GM21515 (cell line): Measurements from ENCODE around the gene DLGAP4.

Source experiments
- ATAC-seq: cut with Tn5 transposase; IDR thresholded peaks from one replicate; pipeline ENCODE4 v1.9.1; 2021; ENCODE audit not compliant: unreplicated experiment

DLGAP4 gene

GRCh38 chr20:36399969-36400545 lies 93.9 kb downstream of the DLGAP4 start:
- no peak for ATAC-seq

- ATAC-seq, result no peak
Observed at GRCh38 chr20:36400909-36401735, 95.0 kb downstream of the DLGAP4 start.

- no peak for ATAC-seq
Observed at GRCh38 chr20:36402708-36403107, 96.6 kb downstream of the DLGAP4 start.

GRCh38 chr20:36404435-36404978 lies 98.4 kb downstream of the DLGAP4 start:
- ATAC-seq, result no peak

GRCh38 chr20:36405255-36405654 lies 99.1 kb downstream of the DLGAP4 start:
- no peak for ATAC-seq

- no peak for ATAC-seq
Observed at GRCh38 chr20:36407199-36407733, 101.1 kb downstream of the DLGAP4 start.

GRCh38 chr20:36408219-36408618 lies 102.1 kb downstream of the DLGAP4 start:
- no peak for ATAC-seq

GRCh38 chr20:36411861-36412454 lies 105.8 kb downstream of the DLGAP4 start:
- ATAC-seq, result no peak

- no peak for ATAC-seq
Observed at GRCh38 chr20:36415475-36416002, 109.4 kb downstream of the DLGAP4 start.

GRCh38 chr20:36418711-36419110 lies 112.6 kb downstream of the DLGAP4 start:
- no peak for ATAC-seq

- no peak for ATAC-seq
Observed at GRCh38 chr20:36421641-36422040, 115.5 kb downstream of the DLGAP4 start.

GRCh38 chr20:36424314-36424713 lies 118.2 kb downstream of the DLGAP4 start:
- no peak for ATAC-seq

GRCh38 chr20:36425166-36425565 lies 119.0 kb downstream of the DLGAP4 start:
- no peak for ATAC-seq

- no peak for ATAC-seq
Observed at GRCh38 chr20:36431604-36432003, 125.5 kb downstream of the DLGAP4 start.

- ATAC-seq, result no peak
Observed at GRCh38 chr20:36432096-36432495, 126.0 kb downstream of the DLGAP4 start.

- no peak for ATAC-seq
Observed at GRCh38 chr20:36434383-36434782, 128.2 kb downstream of the DLGAP4 start.

GRCh38 chr20:36435124-36435523 lies 129.0 kb downstream of the DLGAP4 start:
- ATAC-seq, result no peak

GRCh38 chr20:36435592-36436541 lies 129.7 kb downstream of the DLGAP4 start:
- ATAC-seq, result no peak

- no peak for ATAC-seq
Observed at GRCh38 chr20:36439040-36439730, 133.0 kb downstream of the DLGAP4 start.

GRCh38 chr20:36439731-36440072 lies 133.6 kb downstream of the DLGAP4 start:
- ATAC-seq, result no peak
